HG03097 (cell line): ENCODE results near the gene IL5.
A peak's percentile ranks its signal among the peaks of the same experiment; 100 is the strongest.

Experiments used
- ATAC-seq: cut with Tn5 transposase; IDR thresholded peaks from one replicate; pipeline ENCODE4 v1.9.1; 2021; ENCODE audit not compliant: unreplicated experiment, low FRiP score

Gene IL5

DNA sequence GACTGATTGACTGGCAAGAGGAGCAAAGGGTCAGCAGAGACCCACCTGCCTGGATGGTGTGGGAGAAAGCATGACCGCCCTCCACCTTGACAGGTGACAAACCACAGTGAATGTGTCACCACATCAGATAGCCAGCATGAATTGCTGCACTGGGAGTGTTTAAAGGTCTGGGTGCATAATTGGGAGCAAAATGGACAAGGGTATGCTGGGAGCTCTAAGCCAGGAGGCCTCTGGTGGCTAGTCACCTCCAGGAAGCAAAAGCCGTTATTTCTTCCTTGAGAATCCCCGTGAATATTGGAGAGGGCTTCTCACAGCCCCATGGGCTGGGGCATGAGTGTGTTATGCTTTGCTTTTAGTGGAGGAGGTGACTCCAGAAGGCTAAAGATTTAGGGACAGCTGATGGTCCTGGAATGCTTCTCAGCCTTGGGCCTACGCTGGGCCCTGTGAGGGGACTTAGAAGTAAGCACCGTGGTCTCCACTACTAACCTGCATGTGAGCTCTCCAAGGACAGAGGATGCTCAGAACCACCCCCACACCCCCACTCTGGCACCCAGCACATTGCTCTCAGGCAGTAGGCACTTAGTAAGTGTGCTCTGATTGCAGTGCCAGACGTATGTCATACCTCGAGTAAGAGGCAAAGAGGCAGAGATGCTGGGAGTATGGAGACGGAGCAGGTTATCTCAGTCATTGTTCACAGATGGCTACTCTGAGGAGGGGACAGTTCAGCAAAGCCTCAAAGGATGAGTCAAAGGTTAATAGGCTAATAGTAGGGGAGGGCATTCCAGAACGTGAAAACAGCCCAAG, 43.7 kb downstream of the IL5 start:
- no peak for ATAC-seq

DNA sequence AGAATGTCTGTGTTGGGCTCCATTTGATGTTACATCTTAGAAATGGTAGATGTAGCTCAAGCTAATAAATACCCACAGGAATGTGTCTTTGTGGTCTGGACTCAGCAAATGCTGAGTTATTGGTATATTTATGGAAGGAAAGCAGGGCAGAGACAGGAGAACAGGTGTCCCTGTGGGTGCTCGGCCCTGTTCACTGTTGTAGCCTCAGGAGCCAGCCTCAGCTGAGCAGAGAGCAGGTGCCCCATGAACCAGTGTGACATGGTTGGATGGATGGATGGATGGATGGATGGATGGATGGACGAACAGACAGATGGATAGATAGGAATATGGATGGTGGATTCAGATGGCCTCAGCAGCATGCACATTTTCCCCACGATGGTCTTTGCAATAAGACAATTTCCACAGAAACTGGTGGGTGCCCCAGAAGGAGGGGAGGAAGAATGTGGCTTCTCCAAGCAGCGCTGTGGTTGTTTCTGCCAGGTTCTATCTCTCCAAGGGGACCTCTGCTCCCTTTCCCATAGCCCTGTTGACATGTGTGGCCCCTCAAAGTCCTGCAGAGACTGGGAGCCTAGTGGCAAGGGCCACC, 44.5 kb downstream of the IL5 start:
- no peak for ATAC-seq

DNA sequence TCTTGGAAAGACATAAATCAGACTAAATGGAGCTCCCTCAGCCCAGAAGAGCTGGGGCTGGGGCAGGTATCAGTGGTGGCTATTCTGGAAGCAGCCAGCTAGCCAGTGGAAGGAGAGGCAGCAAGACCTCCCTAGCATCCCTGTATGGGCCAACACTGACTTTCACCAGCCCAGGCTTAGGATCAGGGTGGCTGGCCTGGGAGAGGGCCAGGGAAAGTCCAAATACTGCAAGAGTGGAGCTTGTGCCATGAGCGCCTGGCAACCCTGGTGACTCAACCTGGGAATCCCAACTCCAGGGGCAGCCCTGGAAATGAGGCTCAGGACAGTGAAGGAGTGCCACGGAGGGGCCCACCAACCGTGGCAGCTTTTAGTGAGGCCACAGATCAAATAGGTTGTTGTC, 45.2 kb downstream of the IL5 start:
- ATAC-seq = no peak

DNA sequence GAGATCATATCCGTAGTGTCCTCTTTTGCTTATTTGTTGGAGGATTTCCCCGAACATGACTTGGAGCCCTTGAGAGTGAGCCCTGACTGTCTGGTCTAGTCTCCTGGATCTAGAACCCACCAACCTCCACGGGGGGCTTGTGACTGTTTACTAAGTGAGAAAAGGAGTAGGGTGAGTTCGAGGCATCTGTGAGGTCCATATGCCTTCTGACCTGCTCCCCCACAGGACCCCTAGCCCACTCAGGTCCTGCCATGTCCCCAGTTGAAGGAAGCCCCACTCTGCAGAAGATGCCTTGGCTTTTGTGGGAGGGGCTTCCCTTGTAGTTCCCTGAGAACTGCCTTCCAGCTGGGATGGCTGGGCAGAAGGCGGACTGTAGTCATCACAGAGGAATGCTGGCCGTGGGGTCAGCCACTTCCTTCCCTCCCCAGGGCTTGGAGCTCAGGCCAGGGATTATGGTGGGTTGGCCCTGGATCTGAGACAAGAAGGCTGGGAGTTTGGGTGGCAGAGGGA, 45.8 kb downstream of the IL5 start:
- no peak for ATAC-seq

DNA sequence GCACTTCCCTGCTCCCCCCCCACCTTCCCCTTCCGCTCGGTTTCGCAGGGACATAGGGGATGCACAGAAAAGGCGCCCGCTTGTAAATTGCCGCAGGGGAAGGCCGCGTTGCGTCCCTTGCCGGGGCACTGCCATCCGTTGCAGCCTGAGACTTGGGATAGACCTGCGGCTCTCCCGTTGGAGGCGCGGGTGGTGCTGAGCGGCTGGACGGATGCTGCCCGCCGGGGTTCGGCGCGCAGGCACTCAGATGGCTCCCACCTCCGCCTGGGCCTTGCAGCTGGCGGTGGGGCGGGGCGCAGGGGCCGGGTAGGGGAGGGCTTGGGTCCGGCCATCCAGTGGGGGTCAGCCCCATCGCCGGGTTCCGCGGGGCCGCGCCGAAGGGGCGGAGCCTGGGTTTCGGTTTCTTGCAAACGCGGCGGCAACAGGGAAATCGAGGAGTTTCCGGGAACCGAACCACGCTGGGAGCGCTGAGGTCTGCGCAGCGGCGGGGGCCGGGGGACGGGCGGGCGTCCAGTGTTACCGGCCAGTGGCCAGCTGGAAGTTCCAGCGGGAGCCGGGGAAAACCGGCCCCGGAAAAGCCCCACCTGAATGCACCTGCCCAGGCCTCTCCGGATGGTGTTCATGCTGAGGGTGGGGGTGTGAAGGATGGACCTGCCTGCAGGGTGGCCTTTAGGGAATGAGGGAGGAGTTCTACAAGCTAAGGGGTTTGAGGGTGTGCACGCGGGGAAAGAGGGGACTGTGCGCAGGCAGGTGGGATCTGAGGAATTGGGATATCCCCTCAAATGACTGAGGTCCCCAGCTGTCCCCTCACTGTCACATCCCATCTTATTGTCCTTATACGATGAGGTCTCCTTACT, 46.5 kb downstream of the IL5 start:
- peak; percentile 39 for ATAC-seq

DNA sequence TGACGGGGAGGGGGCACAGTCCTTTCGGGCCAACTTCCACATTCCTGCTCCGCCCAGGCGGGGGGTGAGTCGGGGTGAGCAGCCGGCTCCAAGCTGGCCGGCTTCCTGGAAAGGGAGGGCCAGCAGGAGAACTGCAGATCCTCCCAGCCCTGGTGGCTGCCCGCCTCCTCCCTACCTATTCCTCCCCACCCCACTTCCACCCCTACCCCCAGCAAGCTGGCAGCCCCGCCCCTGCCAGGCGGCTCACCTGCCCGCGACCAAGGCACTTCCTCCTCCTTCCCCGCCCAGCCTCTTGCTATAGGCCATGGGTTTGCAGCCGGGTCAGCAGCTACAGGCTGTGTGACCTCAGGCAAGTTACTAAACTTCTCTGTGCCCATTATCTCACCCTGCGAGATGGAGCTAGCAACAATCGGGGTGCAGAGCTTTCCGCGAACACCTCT, 47.1 kb downstream of the IL5 start:
- ATAC-seq = peak; percentile 32

DNA sequence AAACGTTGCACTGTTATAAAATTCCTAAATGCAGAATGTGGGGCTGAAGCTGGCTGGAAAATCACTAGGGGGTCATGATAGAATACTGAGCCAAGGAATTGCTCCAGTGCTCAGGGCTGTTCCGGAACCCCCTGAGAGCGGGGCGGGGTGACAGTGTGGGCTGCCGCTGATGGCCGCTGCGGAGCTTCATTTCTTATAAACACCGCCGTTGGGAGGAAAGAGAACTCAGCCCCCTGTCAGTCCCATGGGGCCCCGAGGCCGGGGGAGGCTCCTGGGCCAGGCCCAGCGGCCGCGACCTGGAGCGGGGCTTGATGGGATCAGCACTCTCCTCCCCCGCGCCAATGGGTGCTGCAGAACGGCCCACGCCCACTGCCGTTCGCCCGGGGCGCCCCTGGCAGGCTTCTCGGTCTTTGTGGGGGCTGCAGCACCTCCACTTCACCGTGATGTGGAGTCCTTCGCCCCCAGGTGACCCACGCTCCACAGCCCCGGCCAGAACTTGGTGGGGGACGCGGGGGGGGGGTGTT, 47.6 kb downstream of the IL5 start:
- ATAC-seq = peak; percentile 24

DNA sequence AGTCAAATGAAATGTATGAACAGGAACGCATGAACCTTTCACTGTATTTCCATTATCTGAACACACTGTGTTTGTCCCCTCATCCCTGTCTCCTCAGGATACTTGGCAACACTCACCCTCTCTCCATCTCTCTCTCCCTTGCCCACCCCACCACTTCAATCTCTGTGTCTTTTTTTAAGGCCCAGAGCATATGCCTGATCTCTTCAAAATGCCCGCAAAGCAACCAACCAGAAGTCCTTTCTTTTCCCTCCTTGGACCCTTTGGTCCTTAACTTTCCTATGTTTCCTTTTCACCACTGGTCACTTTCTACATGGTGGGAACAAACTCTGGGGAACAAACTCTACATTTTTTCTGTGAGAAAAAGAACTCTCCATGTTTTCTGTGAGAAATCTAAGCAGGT, 49.5 kb downstream of the IL5 start:
- ATAC-seq = no peak

DNA sequence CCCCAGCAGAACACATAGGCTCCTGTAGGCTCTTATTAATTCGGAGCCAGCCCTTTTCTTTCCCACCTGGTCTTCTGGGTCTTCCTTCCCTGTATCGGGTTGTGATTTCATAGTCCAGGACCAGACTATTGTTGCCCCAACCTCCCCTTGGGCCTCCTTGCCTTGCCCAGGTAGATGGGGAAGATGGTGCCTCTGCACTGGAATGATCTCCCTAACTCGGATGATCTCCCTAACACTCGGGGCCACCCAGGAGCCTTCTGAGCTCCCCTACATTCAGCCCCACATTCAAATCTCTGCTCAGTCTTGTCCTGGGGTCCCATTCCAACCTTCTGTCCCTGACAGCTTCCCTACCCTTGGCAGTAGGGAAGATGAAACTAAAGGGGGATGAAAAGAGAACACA, 50.1 kb downstream of the IL5 start:
- ATAC-seq = no peak

DNA sequence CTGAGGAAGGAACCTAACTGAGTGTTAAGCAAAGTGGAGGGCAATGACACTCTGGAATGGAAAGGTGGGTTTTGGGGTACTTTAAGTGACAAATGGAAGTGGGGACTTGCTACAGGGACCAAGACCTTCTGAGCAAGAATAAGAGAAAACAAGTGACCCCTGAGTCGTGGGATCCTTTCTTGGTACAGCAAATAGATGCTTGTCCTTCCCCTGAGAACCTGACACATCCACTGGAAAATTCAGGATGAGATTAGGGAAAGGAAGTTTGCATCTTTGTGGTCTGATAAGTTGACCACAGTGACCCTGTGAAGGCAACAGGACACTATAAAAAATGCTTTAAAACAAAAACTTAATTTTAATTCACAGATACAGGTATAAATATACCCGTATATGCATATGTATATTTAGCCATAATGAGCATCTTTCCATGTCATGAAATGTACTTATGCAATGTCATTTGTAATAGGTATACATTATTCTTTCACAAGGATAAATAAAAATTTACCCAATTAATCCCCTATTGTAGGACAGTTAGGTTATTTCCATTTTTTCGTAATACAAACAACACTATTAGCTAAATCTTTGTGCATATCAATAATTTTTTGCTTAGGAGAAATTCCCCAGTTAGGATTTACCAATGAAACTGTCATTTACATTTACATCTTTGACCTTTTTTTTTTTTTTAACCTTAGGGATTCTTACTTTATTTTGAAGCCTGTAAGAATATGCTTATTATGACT, 50.8 kb downstream of the IL5 start:
- ATAC-seq = no peak
